ENCODE measurements around the gene VRK2. TPM values are rescaled to one million over a fixed set of nuclear protein-coding genes. Genes with fewer than 3 reads are reported as not detected.

The VRK2 gene
- total and polyA plus RNA-seq, 2 experiments from 2014 or later = 19.0 to 22.5 TPM

- no peaks in the 10 kb centered on the region for H3K9me3 Mint-ChIP-seq
- no peak overlapping the region for H3K4me2 ChIP-seq
- no peak overlapping the region for H2AFZ ChIP-seq
Measured at GRCh38 chr2:58025150-58025933, 21.3 kb upstream of the VRK2 start.

More at GRCh38 chr2:58025150-58025933, 21.3 kb upstream of the VRK2 start:
- H3K27me3 ChIP-seq (ENCODE audit: insufficient read depth) = no peaks in the 10 kb centered on the region
- no peaks in the 10 kb centered on the region for H3K79me2 ChIP-seq (replicated peaks; ENCODE audit: insufficient read depth)
- no peaks in the 10 kb centered on the region; the same call in 1 of the 2 replicates for H3K9me2 ChIP-seq (ENCODE audit: insufficient read depth)
- Mint-ChIP-seq H3K36me3 (ENCODE audit: low read depth) (no peaks in the 10 kb centered on the region), H3K4me1 (no peaks in the 10 kb centered on the region; the same call in 2 of the 3 replicates), H3K4me3 (no peak overlapping the region), H3K27ac (no peak overlapping the region), H3K27me3 (ENCODE audit: insufficient read depth, low read depth, poor library complexity) (no peaks in the 10 kb centered on the region)
- H3K4me1 ChIP-seq (ENCODE audit: insufficient read depth) = no peaks in the 10 kb centered on the region
- H3K4me3 ChIP-seq = no peak overlapping the region
- TF ChIP-seq EZH2 (IDR thresholded peaks at IDR 0.05; ENCODE audit: low read depth, unreplicated experiment) (no peak), REST (IDR thresholded peaks at IDR 0.05; ENCODE audit: unreplicated experiment) (no peak), STAT1 (IDR thresholded peaks at IDR 0.05; ENCODE audit: unreplicated experiment) (no peak), EZH2phosphoT487 (IDR thresholded peaks at IDR 0.05; ENCODE audit: unreplicated experiment) (no peak), NANOG (IDR thresholded peaks at IDR 0.05; ENCODE audit: borderline replicate concordance) (no peak), ZNF114 (CRISPR knock-in tag; IDR thresholded peaks at IDR 0.05) (no peak), POLR2AphosphoS5 (IDR thresholded peaks at IDR 0.05; ENCODE audit: low read depth) (no peak), CREB1 (CRISPR knock-in tag; IDR thresholded peaks at IDR 0.05; ENCODE audit: low read depth) (no peak), ZNF462 (CRISPR knock-in tag; IDR thresholded peaks at IDR 0.05) (no peak), ZNF331 (CRISPR knock-in tag; IDR thresholded peaks at IDR 0.05; ENCODE audit: low read depth) (no peak), JUNB (IDR thresholded peaks at IDR 0.05; ENCODE audit: unreplicated experiment) (no peak)
- no peak for ATAC-seq
- H4K20me1 ChIP-seq (replicated peaks; ENCODE audit: insufficient read depth) = no peaks in the 10 kb centered on the region
- no peaks in the 10 kb centered on the region for H3K36me3 ChIP-seq (ENCODE audit: insufficient read depth)
- no peak overlapping the region for H3K27ac ChIP-seq (ENCODE audit: low read depth)
- no peaks in the 10 kb centered on the region for H3F3A ChIP-seq (replicated peaks; ENCODE audit: low read depth)
- no peak for DNase-seq (ENCODE audit: low spot score)

All from GM23338 (cell line).